Measurements from ENCODE around the gene METTL18.

The METTL18 gene

DNA sequence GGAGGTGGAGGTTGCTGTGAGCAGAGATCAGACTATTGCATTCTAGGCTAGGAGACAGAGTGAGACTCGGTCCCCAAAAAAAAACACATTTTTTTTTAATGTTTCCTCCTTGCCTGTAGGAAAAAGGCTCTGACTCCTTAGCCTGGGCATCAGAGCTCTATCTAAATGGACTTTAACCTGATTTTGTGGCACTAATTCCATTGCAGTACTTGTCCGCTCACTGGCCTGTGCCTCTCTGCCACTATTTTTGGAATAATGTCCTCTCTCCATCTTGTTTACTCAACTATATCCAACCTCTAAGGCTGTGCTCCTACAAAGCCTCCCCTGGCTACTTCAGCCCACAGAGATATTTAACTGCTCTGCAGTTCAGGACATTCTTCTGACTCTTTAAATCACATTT lies 26.5 kb downstream of the METTL18 start (continued):
- TF ChIP-seq, protein P1, sequence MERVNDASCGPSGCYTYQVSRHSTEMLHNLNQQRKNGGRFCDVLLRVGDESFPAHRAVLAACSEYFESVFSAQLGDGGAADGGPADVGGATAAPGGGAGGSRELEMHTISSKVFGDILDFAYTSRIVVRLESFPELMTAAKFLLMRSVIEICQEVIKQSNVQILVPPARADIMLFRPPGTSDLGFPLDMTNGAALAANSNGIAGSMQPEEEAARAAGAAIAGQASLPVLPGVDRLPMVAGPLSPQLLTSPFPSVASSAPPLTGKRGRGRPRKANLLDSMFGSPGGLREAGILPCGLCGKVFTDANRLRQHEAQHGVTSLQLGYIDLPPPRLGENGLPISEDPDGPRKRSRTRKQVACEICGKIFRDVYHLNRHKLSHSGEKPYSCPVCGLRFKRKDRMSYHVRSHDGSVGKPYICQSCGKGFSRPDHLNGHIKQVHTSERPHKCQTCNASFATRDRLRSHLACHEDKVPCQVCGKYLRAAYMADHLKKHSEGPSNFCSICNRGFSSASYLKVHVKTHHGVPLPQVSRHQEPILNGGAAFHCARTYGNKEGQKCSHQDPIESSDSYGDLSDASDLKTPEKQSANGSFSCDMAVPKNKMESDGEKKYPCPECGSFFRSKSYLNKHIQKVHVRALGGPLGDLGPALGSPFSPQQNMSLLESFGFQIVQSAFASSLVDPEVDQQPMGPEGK (CRISPR knock-in tag; IDR thresholded peaks at IDR 0.05; ENCODE audit: borderline replicate concordance), result no peak

DNA sequence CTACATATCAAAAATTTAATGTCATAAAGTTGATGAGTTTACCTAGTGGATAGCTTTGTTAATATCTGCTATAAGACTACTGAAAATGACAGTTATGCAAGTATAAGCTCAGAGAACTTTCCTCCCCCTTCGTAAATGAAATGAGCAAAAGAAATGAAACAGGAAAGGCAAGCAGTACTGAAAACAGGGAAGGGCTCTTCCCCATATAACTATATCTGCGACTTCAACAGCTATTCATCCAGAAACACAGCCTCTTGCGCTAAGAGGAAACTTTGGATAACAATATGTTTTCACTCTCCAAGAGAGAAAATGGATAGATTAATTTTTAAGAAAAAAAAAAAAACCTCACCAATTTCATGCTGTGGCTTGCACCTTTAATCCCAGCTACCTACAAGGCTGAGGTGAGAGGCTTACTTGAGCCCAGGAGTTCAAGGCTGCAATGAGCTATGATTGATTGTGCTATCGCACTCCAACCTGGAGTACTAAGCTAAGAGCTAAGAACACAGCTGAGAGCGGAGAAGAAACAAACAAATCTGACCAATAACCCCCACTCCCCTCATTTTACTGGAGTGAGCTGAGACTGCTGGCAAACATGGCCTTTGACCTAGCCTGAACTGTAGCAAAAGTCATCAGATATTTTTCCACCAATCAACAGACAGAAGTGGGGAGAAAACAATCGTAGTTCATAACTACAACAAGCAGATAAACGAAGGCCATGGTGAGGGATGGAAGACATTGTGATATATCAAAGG lies 29.0 kb downstream of the METTL18 start:
- ATAC-seq, result no peak
- no peak for TF ChIP-seq ZNF70 (CRISPR knock-in tag; IDR thresholded peaks at IDR 0.05)
- TF ChIP-seq CSDC2 (CRISPR knock-in tag; IDR thresholded peaks at IDR 0.05), result no peak
- TF ChIP-seq, protein P2, sequence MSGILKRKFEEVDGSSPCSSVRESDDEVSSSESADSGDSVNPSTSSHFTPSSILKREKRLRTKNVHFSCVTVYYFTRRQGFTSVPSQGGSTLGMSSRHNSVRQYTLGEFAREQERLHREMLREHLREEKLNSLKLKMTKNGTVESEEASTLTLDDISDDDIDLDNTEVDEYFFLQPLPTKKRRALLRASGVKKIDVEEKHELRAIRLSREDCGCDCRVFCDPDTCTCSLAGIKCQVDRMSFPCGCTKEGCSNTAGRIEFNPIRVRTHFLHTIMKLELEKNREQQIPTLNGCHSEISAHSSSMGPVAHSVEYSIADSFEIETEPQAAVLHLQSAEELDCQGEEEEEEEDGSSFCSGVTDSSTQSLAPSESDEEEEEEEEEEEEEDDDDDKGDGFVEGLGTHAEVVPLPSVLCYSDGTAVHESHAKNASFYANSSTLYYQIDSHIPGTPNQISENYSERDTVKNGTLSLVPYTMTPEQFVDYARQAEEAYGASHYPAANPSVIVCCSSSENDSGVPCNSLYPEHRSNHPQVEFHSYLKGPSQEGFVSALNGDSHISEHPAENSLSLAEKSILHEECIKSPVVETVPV (CRISPR knock-in tag; IDR thresholded peaks at IDR 0.05), result no peak
- TF ChIP-seq, protein P3, sequence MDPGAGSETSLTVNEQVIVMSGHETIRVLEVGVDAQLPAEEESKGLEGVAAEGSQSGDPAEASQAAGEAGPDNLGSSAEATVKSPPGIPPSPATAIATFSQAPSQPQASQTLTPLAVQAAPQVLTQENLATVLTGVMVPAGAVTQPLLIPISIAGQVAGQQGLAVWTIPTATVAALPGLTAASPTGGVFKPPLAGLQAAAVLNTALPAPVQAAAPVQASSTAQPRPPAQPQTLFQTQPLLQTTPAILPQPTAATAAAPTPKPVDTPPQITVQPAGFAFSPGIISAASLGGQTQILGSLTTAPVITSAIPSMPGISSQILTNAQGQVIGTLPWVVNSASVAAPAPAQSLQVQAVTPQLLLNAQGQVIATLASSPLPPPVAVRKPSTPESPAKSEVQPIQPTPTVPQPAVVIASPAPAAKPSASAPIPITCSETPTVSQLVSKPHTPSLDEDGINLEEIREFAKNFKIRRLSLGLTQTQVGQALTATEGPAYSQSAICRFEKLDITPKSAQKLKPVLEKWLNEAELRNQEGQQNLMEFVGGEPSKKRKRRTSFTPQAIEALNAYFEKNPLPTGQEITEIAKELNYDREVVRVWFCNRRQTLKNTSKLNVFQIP (CRISPR knock-in tag; IDR thresholded peaks at IDR 0.05; ENCODE audit: borderline replicate concordance, low read depth), result no peak
- TF ChIP-seq SNAI2 (CRISPR knock-in tag; IDR thresholded peaks at IDR 0.05), result no peak
- no peak for TF ChIP-seq ZNF565 (CRISPR knock-in tag; conservative IDR thresholded peaks at IDR 0.05; ENCODE audit: low read depth)
- TF ChIP-seq GLIS3 (CRISPR knock-in tag; IDR thresholded peaks at IDR 0.05), result no peak

DNA sequence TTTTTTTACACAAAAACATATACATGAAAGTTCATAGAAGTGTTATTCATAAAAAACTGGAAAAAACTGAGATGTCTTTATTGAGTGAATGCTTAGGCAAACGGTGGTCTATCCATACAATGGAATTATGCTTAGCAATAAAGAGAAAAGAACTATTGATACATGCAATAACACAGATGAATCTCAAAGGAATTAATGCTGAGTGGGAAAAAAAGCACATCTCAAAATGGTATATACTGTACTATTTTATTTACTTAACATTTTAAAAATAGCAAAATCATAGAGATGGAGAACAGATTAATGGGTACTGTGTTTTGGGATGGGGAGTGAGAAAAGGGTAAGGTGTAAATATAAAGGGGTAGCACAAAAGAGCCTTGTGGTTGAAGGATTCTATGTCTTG lies 29.8 kb downstream of the METTL18 start:
- TF ChIP-seq ZNF8 (CRISPR knock-in tag; IDR thresholded peaks at IDR 0.05) (no peak), ZNF565 (CRISPR knock-in tag; conservative IDR thresholded peaks at IDR 0.05; ENCODE audit: low read depth) (no peak)
- ATAC-seq, result no peak

DNA sequence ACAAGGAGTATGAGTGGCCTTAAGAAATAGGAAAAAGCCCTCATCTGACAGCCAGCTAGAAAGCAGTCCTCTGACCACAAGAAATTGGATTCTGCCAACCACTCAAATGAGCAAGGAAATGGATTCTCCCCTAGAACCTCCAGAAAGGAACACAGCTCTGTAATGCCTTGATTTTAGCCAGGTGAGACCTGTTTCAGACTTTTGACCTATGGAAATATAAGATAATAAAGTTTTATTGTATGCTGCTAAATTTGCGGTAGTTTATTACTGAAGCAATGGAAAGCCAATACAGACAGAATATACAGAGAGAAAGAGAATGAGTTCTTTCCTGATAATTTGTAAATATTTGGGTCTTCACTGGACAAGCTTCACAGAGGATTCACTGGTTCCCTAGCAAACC lies 32.0 kb downstream of the METTL18 start:
- TF ChIP-seq ZFP3 (CRISPR knock-in tag; IDR thresholded peaks at IDR 0.05), result no peak
- TF ChIP-seq ZNF565 (CRISPR knock-in tag; conservative IDR thresholded peaks at IDR 0.05; ENCODE audit: low read depth), result no peak
- TF ChIP-seq BACH2 (CRISPR knock-in tag; IDR thresholded peaks at IDR 0.05; ENCODE audit: borderline replicate concordance), result no peak
- no peak for ATAC-seq

DNA sequence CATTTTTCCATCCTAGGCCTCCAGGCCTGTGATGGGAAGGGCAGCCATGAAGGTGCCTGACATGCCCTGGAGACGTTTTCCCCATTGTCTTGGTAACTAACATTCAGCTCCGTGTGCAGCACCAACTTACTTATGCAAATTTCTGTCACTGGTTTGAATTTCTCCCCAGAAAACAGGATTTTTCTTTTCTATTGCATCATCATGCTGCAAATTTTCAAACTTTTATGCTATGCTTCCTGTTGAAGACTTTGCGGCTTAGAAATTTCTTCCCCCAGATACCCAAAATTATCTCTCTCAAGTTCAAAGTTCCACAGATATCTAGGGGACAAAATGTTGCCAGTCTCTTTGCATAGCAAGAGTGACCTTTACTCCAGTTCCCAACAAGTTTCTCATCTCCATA lies 35.7 kb downstream of the METTL18 start:
- TF ChIP-seq, protein P4, sequence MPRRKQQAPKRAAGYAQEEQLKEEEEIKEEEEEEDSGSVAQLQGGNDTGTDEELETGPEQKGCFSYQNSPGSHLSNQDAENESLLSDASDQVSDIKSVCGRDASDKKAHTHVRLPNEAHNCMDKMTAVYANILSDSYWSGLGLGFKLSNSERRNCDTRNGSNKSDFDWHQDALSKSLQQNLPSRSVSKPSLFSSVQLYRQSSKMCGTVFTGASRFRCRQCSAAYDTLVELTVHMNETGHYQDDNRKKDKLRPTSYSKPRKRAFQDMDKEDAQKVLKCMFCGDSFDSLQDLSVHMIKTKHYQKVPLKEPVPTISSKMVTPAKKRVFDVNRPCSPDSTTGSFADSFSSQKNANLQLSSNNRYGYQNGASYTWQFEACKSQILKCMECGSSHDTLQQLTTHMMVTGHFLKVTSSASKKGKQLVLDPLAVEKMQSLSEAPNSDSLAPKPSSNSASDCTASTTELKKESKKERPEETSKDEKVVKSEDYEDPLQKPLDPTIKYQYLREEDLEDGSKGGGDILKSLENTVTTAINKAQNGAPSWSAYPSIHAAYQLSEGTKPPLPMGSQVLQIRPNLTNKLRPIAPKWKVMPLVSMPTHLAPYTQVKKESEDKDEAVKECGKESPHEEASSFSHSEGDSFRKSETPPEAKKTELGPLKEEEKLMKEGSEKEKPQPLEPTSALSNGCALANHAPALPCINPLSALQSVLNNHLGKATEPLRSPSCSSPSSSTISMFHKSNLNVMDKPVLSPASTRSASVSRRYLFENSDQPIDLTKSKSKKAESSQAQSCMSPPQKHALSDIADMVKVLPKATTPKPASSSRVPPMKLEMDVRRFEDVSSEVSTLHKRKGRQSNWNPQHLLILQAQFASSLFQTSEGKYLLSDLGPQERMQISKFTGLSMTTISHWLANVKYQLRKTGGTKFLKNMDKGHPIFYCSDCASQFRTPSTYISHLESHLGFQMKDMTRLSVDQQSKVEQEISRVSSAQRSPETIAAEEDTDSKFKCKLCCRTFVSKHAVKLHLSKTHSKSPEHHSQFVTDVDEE (CRISPR knock-in tag; IDR thresholded peaks at IDR 0.05), result no peak
- TF ChIP-seq ZFP30 (CRISPR knock-in tag; IDR thresholded peaks at IDR 0.05) (no peak), CSDC2 (CRISPR knock-in tag; IDR thresholded peaks at IDR 0.05) (no peak), ESRRG (CRISPR knock-in tag; IDR thresholded peaks at IDR 0.05) (no peak), TOX (CRISPR knock-in tag; IDR thresholded peaks at IDR 0.05; ENCODE audit: borderline replicate concordance) (no peak), ZC3H10 (CRISPR knock-in tag; IDR thresholded peaks at IDR 0.05) (no peak), ZNF565 (CRISPR knock-in tag; conservative IDR thresholded peaks at IDR 0.05; ENCODE audit: low read depth) (no peak), ZNF8 (CRISPR knock-in tag; IDR thresholded peaks at IDR 0.05) (no peak), SNAI2 (CRISPR knock-in tag; IDR thresholded peaks at IDR 0.05) (no peak), RARB (CRISPR knock-in tag; IDR thresholded peaks at IDR 0.05) (no peak), PPARA (CRISPR knock-in tag; IDR thresholded peaks at IDR 0.05; ENCODE audit: borderline replicate concordance) (no peak), TCF4 (CRISPR knock-in tag; IDR thresholded peaks at IDR 0.05; ENCODE audit: borderline replicate concordance) (no peak)
- TF ChIP-seq, protein P2 (CRISPR knock-in tag; IDR thresholded peaks at IDR 0.05), result no peak
- TF ChIP-seq, protein P5, sequence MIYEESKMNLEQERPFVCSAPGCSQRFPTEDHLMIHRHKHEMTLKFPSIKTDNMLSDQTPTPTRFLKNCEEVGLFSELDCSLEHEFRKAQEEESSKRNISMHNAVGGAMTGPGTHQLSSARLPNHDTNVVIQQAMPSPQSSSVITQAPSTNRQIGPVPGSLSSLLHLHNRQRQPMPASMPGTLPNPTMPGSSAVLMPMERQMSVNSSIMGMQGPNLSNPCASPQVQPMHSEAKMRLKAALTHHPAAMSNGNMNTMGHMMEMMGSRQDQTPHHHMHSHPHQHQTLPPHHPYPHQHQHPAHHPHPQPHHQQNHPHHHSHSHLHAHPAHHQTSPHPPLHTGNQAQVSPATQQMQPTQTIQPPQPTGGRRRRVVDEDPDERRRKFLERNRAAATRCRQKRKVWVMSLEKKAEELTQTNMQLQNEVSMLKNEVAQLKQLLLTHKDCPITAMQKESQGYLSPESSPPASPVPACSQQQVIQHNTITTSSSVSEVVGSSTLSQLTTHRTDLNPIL (CRISPR knock-in tag; IDR thresholded peaks at IDR 0.05; ENCODE audit: low read depth), result no peak
- ATAC-seq, result no peak

Data from SK-N-SH treated with all-trans-retinoic acid at 6 μM for 48 hours (cell line).